Activated B cell treated with CpG ODN at 0.5 μM for 24 hours (primary cell): ENCODE results near the gene PIP5KL1. TPM values are rescaled to one million over a fixed set of nuclear protein-coding genes. Genes with fewer than 3 reads are reported as not detected.

Experiments used
- ATAC-seq: fragments of 200-7000 bp; cut with Tn5 transposase; one replicate; pipeline ENCODE4 v1.10.0; 2021; ENCODE audit warnings: low read depth, mild to moderate bottlenecking, moderate library complexity
- CTCF ChIA-PET: fragments of 350-600 bp; sonication (Branson Sonifier 250); formaldehyde crosslinking; loops from one replicate; lab custom pipeline; 2021; ENCODE audit warnings: antibody characterized with exemption; lab: Charles Lee
- POLR2A ChIA-PET: fragments of 350-600 bp; sonication (Branson Sonifier 250); formaldehyde crosslinking; loops from one replicate; lab custom pipeline; 2021; ENCODE audit warnings: antibody characterized with exemption; lab: Charles Lee
- DNase-seq: peaks from one replicate; pipeline ENCODE4 v3.0.0; 2022
- H3K27ac Mint-ChIP-seq: one replicate; pipeline ENCODE4 v1.8.0; 2020; ENCODE audit warnings: mixed read lengths
- H3K27me3 Mint-ChIP-seq: one replicate; pipeline ENCODE4 v1.8.0; 2021; ENCODE audit warnings: mixed read lengths
- H3K36me3 Mint-ChIP-seq: one replicate; pipeline ENCODE4 v1.8.0; 2021; ENCODE audit warnings: low read depth, mixed read lengths
- H3K4me1 Mint-ChIP-seq: one replicate; pipeline ENCODE4 v1.8.0; 2021; ENCODE audit warnings: mixed read lengths
- H3K4me3 Mint-ChIP-seq: one replicate; pipeline ENCODE4 v1.8.0; 2020; ENCODE audit warnings: mild to moderate bottlenecking, mixed read lengths
- H3K9me3 Mint-ChIP-seq: one replicate; pipeline ENCODE4 v1.8.0; 2020; ENCODE audit warnings: mixed read lengths
- intact Hi-C: fragments of 100-400 bp; cut with micrococcal nuclease; formaldehyde crosslinking; loops from one replicate; pipeline ENCODE4 v1.15.1; 2024
- total RNA-seq: library from RNA; stranded (reverse); gene quantifications from 2 replicates; pipeline ENCODE4 v1.2.3, GENCODE V29; 2022
- TF ChIP-seq, protein P1 (sequence below): fragments of 200-600 bp; IDR thresholded peaks from one replicate; pipeline ENCODE4 v1.8.0; 2022; ENCODE audit warnings: antibody characterized with exemption, mild to moderate bottlenecking

Gene PIP5KL1
- total RNA-seq, 1 donor from 2014 or later = 1.8 TPM

DNA sequence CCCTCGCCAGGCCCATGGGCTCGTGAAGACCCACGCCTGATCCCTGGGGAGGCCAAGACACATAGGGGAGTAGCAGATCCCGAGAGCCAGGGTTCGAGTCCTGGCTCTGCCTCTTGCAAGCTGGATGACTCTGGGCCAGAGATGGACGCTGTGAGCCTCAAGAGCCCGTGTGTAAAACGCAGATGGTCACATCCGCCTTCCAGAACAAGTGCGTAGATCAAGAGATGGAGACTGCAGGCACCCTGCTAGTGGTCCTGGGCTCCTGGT is 22.0 kb downstream of the PIP5KL1 start:
- Mint-ChIP-seq H3K9me3 (no peaks in the 10 kb centered on the region), H3K4me1 (peaks cover 76% of the 10 kb centered on the region), H3K27me3 (no peaks in the 10 kb centered on the region), H3K27ac (peak overlapping the region; percentile 35), H3K4me3 (no peak overlapping the region), H3K36me3 (peaks cover 51% of the 10 kb centered on the region)
- no peak for DNase-seq
- ATAC-seq = no peak
- intact Hi-C loops = no loop called here
- POLR2A ChIA-PET = interaction anchor here (3.3 to 12.3 kb wide), 2 partner anchors 9 kb away, joined by 20 to 457 read pairs; partner anchors contain the start of genes ST6GALNAC4 and ST6GALNAC6
- CTCF ChIA-PET = no interaction called here
- TF ChIP-seq, protein P1, sequence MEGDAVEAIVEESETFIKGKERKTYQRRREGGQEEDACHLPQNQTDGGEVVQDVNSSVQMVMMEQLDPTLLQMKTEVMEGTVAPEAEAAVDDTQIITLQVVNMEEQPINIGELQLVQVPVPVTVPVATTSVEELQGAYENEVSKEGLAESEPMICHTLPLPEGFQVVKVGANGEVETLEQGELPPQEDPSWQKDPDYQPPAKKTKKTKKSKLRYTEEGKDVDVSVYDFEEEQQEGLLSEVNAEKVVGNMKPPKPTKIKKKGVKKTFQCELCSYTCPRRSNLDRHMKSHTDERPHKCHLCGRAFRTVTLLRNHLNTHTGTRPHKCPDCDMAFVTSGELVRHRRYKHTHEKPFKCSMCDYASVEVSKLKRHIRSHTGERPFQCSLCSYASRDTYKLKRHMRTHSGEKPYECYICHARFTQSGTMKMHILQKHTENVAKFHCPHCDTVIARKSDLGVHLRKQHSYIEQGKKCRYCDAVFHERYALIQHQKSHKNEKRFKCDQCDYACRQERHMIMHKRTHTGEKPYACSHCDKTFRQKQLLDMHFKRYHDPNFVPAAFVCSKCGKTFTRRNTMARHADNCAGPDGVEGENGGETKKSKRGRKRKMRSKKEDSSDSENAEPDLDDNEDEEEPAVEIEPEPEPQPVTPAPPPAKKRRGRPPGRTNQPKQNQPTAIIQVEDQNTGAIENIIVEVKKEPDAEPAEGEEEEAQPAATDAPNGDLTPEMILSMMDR = no peak

DNA sequence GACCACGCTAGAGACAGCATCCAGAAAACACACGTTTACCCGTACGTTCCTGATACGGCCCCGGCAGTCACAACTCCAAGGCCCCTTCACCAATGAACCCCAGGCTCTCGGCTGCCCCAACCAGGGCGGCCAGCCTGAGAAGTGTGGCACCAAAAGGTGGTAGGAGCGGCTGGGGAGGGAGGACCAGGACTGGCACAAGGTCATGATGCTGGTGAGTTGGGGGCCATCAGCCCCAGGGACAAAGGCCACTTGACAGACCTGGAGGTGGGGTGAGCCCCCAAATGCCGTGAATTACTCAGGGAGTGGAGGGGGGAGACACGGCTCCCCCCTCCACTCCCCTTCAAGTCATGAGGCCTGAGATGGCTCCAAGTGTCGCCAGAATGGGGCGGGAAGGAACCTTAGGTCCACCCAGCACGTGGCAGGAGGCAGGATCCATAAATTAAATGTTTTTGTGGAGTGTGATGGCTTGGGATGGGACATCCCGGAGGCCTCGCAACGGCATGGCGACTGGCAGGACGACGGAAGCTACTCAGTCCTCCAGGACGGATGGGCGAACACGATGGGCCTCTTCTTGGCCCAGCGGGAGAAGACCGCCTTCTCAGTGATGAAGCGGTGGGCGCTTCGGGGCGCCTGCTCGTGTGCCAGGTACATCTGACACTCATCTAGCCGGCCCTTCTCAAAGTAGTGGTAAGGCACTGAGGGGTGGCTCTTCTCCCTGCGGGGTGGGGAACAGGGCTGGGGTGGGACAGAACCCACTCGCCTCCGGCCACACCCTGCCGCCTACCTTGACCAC is 22.5 kb downstream of the PIP5KL1 start:
- TF ChIP-seq, protein P1 = no peak
- Mint-ChIP-seq H3K36me3 (peaks cover 47% of the 10 kb centered on the region), H3K4me3 (no peak overlapping the region), H3K4me1 (peaks cover 77% of the 10 kb centered on the region), H3K27ac (peak overlapping the region; percentile 98), H3K9me3 (no peaks in the 10 kb centered on the region), H3K27me3 (no peaks in the 10 kb centered on the region)
- ChIA-PET CTCF (no interaction called here), POLR2A (interaction anchor here (0.6 to 12.3 kb wide), 2 partner anchors 10 to 798 kb away, joined by 3 to 457 read pairs; partner anchors contain the start of gene ST6GALNAC4)
- no peak for DNase-seq
- intact Hi-C loops = no loop called here
- ATAC-seq = no peak

DNA sequence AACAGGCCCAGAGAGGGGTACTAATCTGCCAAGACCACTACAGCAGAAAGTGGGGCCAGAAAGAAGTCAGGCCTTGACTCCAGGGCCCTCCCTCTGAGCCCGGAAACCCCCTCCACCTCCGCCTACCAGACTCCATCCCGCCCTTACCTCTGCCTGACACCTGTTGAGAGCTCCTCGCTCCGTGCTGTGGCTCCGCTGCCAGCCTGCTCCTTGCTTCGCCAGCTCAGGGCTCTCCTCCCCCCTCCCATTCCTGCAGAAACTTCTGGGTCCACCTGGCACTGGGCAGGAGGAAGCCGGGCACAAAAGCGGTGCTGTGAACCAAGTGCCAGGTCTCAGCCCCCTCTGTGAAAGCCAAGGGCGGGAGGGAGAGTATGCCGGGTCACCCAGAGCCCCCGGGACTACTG is 24.8 kb downstream of the PIP5KL1 start:
- H3K36me3 Mint-ChIP-seq = peaks cover 24% of the 10 kb centered on the region
- POLR2A ChIA-PET = interaction anchor here (0.6 to 12.3 kb wide), 13 partner anchors 9 to 455 kb away, joined by 3 to 457 read pairs (median 4); partner anchors contain the start of genes CDK9, LRSAM1, RPL12 and SH2D3C

DNA sequence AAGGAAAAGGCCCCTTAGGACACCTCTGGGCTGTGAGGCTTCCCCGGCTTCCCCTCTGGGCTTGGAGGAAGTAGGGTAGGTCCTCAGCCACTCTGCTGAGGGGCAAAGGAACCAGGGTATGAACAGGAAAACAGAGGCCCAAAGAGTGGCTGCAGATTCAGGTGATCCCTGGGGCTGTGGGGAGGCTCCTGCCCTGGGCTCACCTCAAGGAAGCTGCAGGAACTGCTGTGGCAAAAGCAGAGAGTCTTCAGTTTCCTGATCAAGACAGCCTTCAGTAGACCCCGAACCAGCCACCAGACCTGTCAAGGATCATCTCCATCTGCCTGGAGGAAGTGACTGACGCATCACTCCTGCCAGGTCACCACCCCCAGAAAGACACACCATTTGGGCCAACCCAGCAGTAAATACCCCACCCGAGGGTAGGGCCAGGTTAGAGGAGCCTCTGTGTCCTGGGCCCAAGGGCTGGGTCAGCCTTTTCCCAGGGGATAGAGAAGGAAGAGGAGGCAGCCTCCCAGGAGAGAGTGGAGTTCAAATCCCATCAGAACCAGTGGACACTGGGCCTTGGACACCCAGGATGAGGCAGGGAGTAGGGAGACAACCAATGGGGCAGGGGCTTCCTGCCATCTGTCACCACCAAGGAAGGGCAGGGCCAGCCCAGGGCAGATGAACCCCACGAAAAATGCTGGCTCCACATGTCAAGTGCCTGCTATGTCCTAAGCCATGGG is 25.4 kb downstream of the PIP5KL1 start:
- Mint-ChIP-seq H3K4me1 (peaks cover 72% of the 10 kb centered on the region), H3K27ac (peak overlapping the region; percentile 98), H3K27me3 (no peaks in the 10 kb centered on the region), H3K4me3 (peak overlapping the region; percentile 80), H3K36me3 (peaks cover 18% of the 10 kb centered on the region), H3K9me3 (no peaks in the 10 kb centered on the region)
- DNase-seq (peak; percentile 39), ATAC-seq (peak; percentile 50)
- POLR2A ChIA-PET = interaction anchor here (0.6 to 12.3 kb wide), 11 partner anchors 8 to 134 kb away, joined by 3 to 457 read pairs (median 4); partner anchors contain the start of genes CDK9, SH2D3C and ST6GALNAC4
- intact Hi-C loops = no loop called here
- TF ChIP-seq, protein P1 = no peak
- CTCF ChIA-PET = interaction anchor here (1.1 to 2.3 kb wide), 3 partner anchors 10 to 35 kb away, joined by 4 to 21 read pairs (median 5); partner anchors contain the start of gene ST6GALNAC4

More for the DNA sequence above, 24.8 kb downstream of the PIP5KL1 start:
- Mint-ChIP-seq H3K9me3 (no peaks in the 10 kb centered on the region), H3K27me3 (no peaks in the 10 kb centered on the region), H3K4me3 (peak overlapping the region; percentile 80), H3K27ac (peak overlapping the region; percentile 98), H3K4me1 (peaks cover 73% of the 10 kb centered on the region)
- peak; percentile 26 for ATAC-seq
- intact Hi-C loops = loop anchor here (1.0 kb wide), 1 partner anchor 12 kb away; the partner anchor contains the start of gene ST6GALNAC4
- CTCF ChIA-PET = interaction anchor here (0.7 to 2.1 kb wide), 3 partner anchors 11 to 36 kb away, joined by 5 to 21 read pairs (median 12); partner anchors contain the start of gene ST6GALNAC4
- TF ChIP-seq, protein P1 = no peak
- DNase-seq = no peak
